ENCODE results near the gene MAP3K5. TPM values are rescaled to one million over a fixed set of nuclear protein-coding genes. Genes with fewer than 3 reads are reported as not detected.

MAP3K5 gene
- total and polyA plus RNA-seq, 4 donors: 7.5 to 28.3 (median 22.8) TPM

DNA sequence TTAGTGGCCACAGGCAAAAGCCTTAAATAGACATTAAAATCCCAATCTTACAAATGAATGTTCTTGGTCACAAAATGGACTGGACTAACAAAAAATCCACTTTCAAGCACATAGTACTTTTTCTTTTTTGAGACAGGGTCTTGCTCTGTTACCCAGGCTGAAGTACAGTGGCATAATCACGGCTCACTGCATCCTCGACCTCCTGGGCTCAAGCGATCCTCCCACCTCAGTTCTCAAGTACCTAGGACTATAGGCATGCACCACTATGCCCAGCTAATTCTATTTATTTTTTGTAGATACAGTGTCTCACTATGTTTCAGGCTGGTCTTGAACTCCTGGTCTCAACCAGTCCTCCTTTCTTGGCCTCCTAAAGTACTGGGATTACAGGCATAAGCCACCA, 59.4 kb downstream of the MAP3K5 start:
- peaks cover 0 to 12% (median under 1%) of the 10 kb centered on the region in 5 donors for H3K4me1 ChIP-seq (ENCODE audit: control insufficient read depth in 5 of 5, insufficient read depth in 5 of 5, low read length in 5 of 5)
- WGBS, 2 donors: 96 to 98% methylated on average over 3 of the region's 3 CpGs
- TF ChIP-seq, protein P1, sequence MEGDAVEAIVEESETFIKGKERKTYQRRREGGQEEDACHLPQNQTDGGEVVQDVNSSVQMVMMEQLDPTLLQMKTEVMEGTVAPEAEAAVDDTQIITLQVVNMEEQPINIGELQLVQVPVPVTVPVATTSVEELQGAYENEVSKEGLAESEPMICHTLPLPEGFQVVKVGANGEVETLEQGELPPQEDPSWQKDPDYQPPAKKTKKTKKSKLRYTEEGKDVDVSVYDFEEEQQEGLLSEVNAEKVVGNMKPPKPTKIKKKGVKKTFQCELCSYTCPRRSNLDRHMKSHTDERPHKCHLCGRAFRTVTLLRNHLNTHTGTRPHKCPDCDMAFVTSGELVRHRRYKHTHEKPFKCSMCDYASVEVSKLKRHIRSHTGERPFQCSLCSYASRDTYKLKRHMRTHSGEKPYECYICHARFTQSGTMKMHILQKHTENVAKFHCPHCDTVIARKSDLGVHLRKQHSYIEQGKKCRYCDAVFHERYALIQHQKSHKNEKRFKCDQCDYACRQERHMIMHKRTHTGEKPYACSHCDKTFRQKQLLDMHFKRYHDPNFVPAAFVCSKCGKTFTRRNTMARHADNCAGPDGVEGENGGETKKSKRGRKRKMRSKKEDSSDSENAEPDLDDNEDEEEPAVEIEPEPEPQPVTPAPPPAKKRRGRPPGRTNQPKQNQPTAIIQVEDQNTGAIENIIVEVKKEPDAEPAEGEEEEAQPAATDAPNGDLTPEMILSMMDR (IDR thresholded peaks at IDR 0.05; ENCODE audit: control extremely low read depth, extremely low read depth): no peak
- DNase-seq: no peak
- no peak for ATAC-seq (ENCODE audit: insufficient read depth, low FRiP score)
- H3K9me3 ChIP-seq (ENCODE audit: control insufficient read depth in 4 of 4, insufficient read depth in 3 of 4, low read length in 3 of 4): no peaks in the 10 kb centered on the region
- H3K9ac ChIP-seq (ENCODE audit: insufficient read depth in 1 of 2, low read length in 2 of 2): no peak overlapping the region
- H3K36me3 ChIP-seq (ENCODE audit: control insufficient read depth in 4 of 4, insufficient read depth in 4 of 4, low read length in 4 of 4): no peaks in the 10 kb centered on the region
- H3K27ac ChIP-seq (ENCODE audit: low read depth in 1 of 2, low read length in 1 of 2): no peak overlapping the region
- no peaks in the 10 kb centered on the region for H3K27me3 ChIP-seq (ENCODE audit: control insufficient read depth in 3 of 3, insufficient read depth in 3 of 3, low read length in 2 of 3)
- no peak overlapping the region for H3K4me3 ChIP-seq

DNA sequence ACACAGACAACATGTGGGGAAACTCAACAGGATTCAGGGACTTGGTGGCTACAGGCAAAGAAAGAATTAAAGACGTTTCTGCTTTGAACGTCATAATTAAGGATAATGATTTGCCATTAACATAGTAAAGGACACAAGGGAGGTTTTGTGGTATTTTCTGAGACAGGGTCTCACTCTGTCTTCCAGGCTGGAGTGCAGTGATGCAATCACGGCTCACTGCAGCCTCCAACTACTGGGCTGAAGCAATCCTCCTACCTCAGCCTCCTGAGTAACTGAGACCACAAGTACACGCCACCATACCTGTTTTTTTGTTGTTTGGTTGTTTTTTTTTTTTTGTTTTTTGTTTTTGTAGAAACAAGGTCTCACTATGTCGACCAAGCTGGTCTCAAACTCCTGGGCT, 62.4 kb downstream of the MAP3K5 start:
- H3K9me3 ChIP-seq (ENCODE audit: control insufficient read depth in 4 of 4, insufficient read depth in 3 of 4, low read length in 3 of 4): no peaks in the 10 kb centered on the region
- DNase-seq: no peak
- TF ChIP-seq, protein P1 (IDR thresholded peaks at IDR 0.05; ENCODE audit: control extremely low read depth, extremely low read depth): no peak

DNA sequence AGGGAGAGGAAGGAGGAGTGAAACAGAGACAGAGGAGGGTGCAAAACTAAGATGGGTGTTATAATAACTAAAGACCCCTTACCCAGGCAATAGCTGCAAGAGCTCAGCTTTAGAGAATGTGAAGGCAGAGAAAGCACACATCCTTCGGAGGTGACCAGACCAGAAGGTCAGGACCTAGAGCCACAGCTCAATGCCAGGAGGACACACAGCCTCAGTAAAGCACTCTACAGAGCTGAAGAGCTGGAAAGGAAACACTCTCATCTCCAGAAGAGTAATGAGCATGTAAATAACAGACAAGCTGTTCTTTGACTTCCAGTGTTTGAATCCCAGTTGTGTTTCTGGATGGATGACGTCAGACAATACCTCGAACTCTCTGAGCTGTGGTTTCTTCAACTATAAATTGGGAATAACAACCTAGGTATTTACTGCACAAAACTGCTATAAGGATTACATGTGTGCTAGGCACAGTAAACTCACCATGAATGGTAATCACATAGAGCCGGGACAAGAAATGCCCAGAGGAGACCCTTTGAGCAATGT, 63.2 kb downstream of the MAP3K5 start:
- Histone ChIP-seq H3K27ac (ENCODE audit: low read depth in 1 of 2, low read length in 1 of 2) (no peak overlapping the region), H3K4me1 (ENCODE audit: control insufficient read depth in 5 of 5, insufficient read depth in 5 of 5, low read length in 5 of 5) (peaks cover 0 to 3% (median 0%) of the 10 kb centered on the region in 5 donors), H3K36me3 (ENCODE audit: control insufficient read depth in 4 of 4, insufficient read depth in 4 of 4, low read length in 4 of 4) (no peaks in the 10 kb centered on the region), H3K9me3 (ENCODE audit: control insufficient read depth in 4 of 4, insufficient read depth in 3 of 4, low read length in 3 of 4) (no peaks in the 10 kb centered on the region), H3K27me3 (ENCODE audit: control insufficient read depth in 3 of 3, insufficient read depth in 3 of 3, low read length in 2 of 3) (no peaks in the 10 kb centered on the region), H3K9ac (ENCODE audit: insufficient read depth in 1 of 2, low read length in 2 of 2) (no peak overlapping the region), H3K4me3 (no peak overlapping the region)
- TF ChIP-seq, protein P1 (IDR thresholded peaks at IDR 0.05; ENCODE audit: control extremely low read depth, extremely low read depth): no peak
- ATAC-seq (ENCODE audit: insufficient read depth, low FRiP score) (no peak), DNase-seq (no peak)
- WGBS, 2 donors: 76 to 88% methylated on average over 4 of the region's 4 CpGs

More for the DNA sequence above, 62.4 kb downstream of the MAP3K5 start:
- 86% methylated on average over 5 of the region's 5 CpGs for WGBS, 2 donors
- H3K36me3 ChIP-seq (ENCODE audit: control insufficient read depth in 4 of 4, insufficient read depth in 4 of 4, low read length in 4 of 4): no peaks in the 10 kb centered on the region
- H3K4me1 ChIP-seq (ENCODE audit: control insufficient read depth in 5 of 5, insufficient read depth in 5 of 5, low read length in 5 of 5): peaks cover 0 to 3% (median 0%) of the 10 kb centered on the region in 5 donors
- H3K4me3 ChIP-seq: no peak overlapping the region
- no peak overlapping the region for H3K27ac ChIP-seq (ENCODE audit: low read depth in 1 of 2, low read length in 1 of 2)
- no peak overlapping the region for H3K9ac ChIP-seq (ENCODE audit: insufficient read depth in 1 of 2, low read length in 2 of 2)
- H3K27me3 ChIP-seq (ENCODE audit: control insufficient read depth in 3 of 3, insufficient read depth in 3 of 3, low read length in 2 of 3): no peaks in the 10 kb centered on the region
- ATAC-seq (ENCODE audit: insufficient read depth, low FRiP score): no peak

Measured in lung (tissue), 12 donors.